Neural crest cell (in vitro differentiated cells): ENCODE results near the gene ACSL3. TPM values are rescaled to one million over a fixed set of nuclear protein-coding genes. Genes with fewer than 3 reads are reported as not detected.

Experiments used
- DNase-seq: peaks from one replicate; pipeline ENCODE4 v3.0.0; 2021; ENCODE audit warnings: low read depth, mixed read lengths, low spot score
- H3K27ac Mint-ChIP-seq: one replicate; pipeline ENCODE4 v1.8.0; 2021; ENCODE audit warnings: mild to moderate bottlenecking, mixed read lengths; ENCODE audit not compliant: unreplicated experiment
- H3K27me3 Mint-ChIP-seq: 2 replicates; pipeline ENCODE4 v1.8.0; 2021; ENCODE audit warnings: low read depth, mild to moderate bottlenecking, mixed read lengths
- H3K36me3 Mint-ChIP-seq: 2 replicates; pipeline ENCODE4 v1.8.0; 2021; ENCODE audit warnings: low read depth, mild to moderate bottlenecking, mixed read lengths
- H3K4me1 Mint-ChIP-seq: 2 replicates; pipeline ENCODE4 v1.8.0; 2021; ENCODE audit warnings: mixed read lengths
- H3K4me3 Mint-ChIP-seq: one replicate; pipeline ENCODE4 v1.8.0; 2021; ENCODE audit warnings: mild to moderate bottlenecking, mixed read lengths
- H3K9me3 Mint-ChIP-seq: 2 replicates; pipeline ENCODE4 v1.8.0; 2021; ENCODE audit warnings: mixed read lengths
- CTCF ChIP-seq: fragments of 200-600 bp; sonication (generic); conservative IDR thresholded peaks from 2 replicates; pipeline ENCODE4 v1.5.0; 2021; ENCODE audit warnings: antibody characterized with exemption, mild to moderate bottlenecking
- long read RNA-seq: library from polyadenylated mRNA; unstranded; transcript quantifications from one replicate; pipeline ENCODE4 v2.0.0, GENCODE V29; 2020
- total RNA-seq: library from RNA; stranded (reverse); gene quantifications from 2 replicates; pipeline ENCODE4 v1.2.1, GENCODE V29; 2021

ACSL3 gene
- total RNA-seq = 89.0 and 89.5 TPM in 2 replicates
- long read RNA-seq, full-length matches to known transcripts = 90 of 158 reads
- long read RNA-seq, partial matches to known transcripts = 47 of 158 reads
- long read RNA-seq, other reads (novel, unspliced or antisense) = 21 of 158 reads

- H3K36me3 Mint-ChIP-seq = no peaks in the 10 kb centered on the region
- H3K4me3 Mint-ChIP-seq = peak within 1 kb of the TSS; percentile 86
- H3K4me1 Mint-ChIP-seq = peaks cover 16% of the 10 kb centered on the region
- peak; percentile 92 for DNase-seq
- peak; percentile 34 for TF ChIP-seq CTCF
- H3K9me3 Mint-ChIP-seq = no peaks in the 10 kb centered on the region
- peak within 1 kb of the TSS; percentile 93 for H3K27ac Mint-ChIP-seq
- H3K27me3 Mint-ChIP-seq = no peaks in the 10 kb centered on the region
Measured at GRCh38 chr2:222860740-222861410, at the start of gene ACSL3. Gene ACSL3 (plus strand): TSS chr2:222861036. CDS start chr2:222908773, 47,737 bp downstream.

- TF ChIP-seq CTCF = no peak
- no peak overlapping the region for H3K4me3 Mint-ChIP-seq
- peaks cover 10% of the 10 kb centered on the region for H3K4me1 Mint-ChIP-seq
- no peak for DNase-seq
- no peaks in the 10 kb centered on the region for H3K27me3 Mint-ChIP-seq
- H3K9me3 Mint-ChIP-seq = peaks cover 2% of the 10 kb centered on the region
- no peak overlapping the region for H3K27ac Mint-ChIP-seq
- H3K36me3 Mint-ChIP-seq = no peaks in the 10 kb centered on the region
Measured at GRCh38 chr2:222811828-222812227, 49.0 kb upstream of the ACSL3 start.

- no peak for DNase-seq
- Mint-ChIP-seq H3K4me1 (peaks cover 9% of the 10 kb centered on the region), H3K27ac (no peak overlapping the region), H3K9me3 (peaks cover 2% of the 10 kb centered on the region), H3K27me3 (no peaks in the 10 kb centered on the region), H3K4me3 (no peak overlapping the region), H3K36me3 (peaks cover 5% of the 10 kb centered on the region)
- no peak for TF ChIP-seq CTCF
Measured at GRCh38 chr2:222813177-222813843, 47.5 kb upstream of the ACSL3 start.

GRCh38 chr2:222819722-222820333 is 41.0 kb upstream of the ACSL3 start:
- peaks cover 5% of the 10 kb centered on the region for H3K36me3 Mint-ChIP-seq
- H3K4me3 Mint-ChIP-seq = no peak overlapping the region
- no peaks in the 10 kb centered on the region for H3K27me3 Mint-ChIP-seq
- H3K27ac Mint-ChIP-seq = no peak overlapping the region
- no peaks in the 10 kb centered on the region for H3K4me1 Mint-ChIP-seq
- TF ChIP-seq CTCF = no peak
- H3K9me3 Mint-ChIP-seq = no peaks in the 10 kb centered on the region
- DNase-seq = no peak

- peaks cover 4% of the 10 kb centered on the region for H3K9me3 Mint-ChIP-seq
- H3K4me1 Mint-ChIP-seq = no peaks in the 10 kb centered on the region
- H3K4me3 Mint-ChIP-seq = no peak overlapping the region
- no peak for DNase-seq
- H3K27ac Mint-ChIP-seq = no peak overlapping the region
- no peaks in the 10 kb centered on the region for H3K27me3 Mint-ChIP-seq
- H3K36me3 Mint-ChIP-seq = no peaks in the 10 kb centered on the region
- TF ChIP-seq CTCF = no peak
Measured at GRCh38 chr2:222823183-222823930, 37.5 kb upstream of the ACSL3 start.
